Renal cortical epithelial cell (primary cell): Measurements from ENCODE around the gene TRIM60. TPM values are rescaled to one million over a fixed set of nuclear protein-coding genes. Genes with fewer than 3 reads are reported as not detected.
"Not testable (repeated sequence)": the region's sequence is repeated elsewhere in the genome, so short reads cannot be mapped to it uniquely, and the experiment has no call there.

Experiments
- DNase-seq: peaks from one replicate; pipeline ENCODE4 v3.0.0-alpha.2; 2011; ENCODE audit warnings: low read depth
- total RNA-seq: library from RNA; depleted of rRNA; stranded (reverse); fragments of >200 nt; gene quantifications from 2 replicates; pipeline ENCODE4 v1.2.3, GENCODE V29; 2014

TRIM60 gene
- total RNA-seq: not detected in 2 replicates

DNA sequence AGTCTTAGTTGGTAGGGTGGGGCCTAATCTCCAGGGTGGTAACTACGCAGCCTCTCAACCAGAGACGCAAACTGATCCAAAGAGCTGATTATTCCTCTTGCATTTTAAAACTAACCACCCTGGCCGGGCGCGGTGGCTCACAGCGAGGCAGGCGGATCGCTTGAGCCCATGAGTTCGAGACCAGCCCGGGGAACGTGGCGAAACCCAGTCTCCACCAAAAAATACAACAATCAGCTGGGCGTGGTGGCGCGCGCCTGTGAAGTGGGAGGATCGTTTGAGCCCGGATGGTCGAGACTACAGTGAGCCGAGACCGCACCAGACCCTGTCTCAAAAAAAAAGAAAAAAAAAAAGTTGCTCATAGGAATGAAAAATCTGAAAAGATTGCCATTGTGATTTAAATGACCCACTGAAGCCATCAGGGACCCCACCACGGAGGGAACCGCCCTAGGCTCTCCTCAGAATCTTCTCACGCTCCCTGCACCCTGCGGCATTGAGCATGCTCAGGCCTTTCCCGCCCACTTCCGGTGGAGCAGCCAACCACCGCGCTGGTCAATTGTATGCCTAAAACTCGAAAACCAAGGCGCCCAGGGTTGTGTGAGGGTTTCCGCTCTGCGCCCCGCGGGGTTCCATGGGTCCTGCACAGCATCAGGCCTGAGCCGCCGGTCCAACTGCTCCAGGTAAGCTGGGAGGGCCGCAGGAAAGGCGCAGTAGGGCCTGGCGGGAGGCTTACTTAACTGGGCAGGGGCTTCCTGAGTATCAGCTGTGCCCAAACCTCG lies at the start of gene TRIM60:
TRIM60 (plus strand) TSS at position 564 of the 776 bp plus-strand sequence. CDS start 8,074 bp downstream, outside the sequence.
- no peak for DNase-seq

DNA sequence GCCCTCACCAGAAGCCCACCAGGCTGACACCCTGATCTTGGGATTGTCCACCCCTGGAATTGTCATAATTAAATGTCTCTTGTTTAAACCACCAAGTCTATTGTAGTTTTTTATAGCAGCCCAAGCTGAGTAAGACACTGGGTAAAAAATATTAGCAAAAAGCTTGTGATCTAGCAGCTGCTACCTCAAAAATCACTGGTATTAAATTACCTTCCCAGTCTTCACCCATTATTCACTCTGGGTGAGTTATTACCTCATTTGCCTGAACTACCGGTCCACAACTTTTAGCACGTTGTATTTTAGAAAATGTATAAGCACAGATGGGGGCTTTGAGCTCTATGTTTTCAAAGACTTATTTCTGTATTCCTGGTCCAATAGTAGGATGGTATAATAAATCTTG lies 42.3 kb upstream of the TRIM60 start:
- no peak for DNase-seq

DNA sequence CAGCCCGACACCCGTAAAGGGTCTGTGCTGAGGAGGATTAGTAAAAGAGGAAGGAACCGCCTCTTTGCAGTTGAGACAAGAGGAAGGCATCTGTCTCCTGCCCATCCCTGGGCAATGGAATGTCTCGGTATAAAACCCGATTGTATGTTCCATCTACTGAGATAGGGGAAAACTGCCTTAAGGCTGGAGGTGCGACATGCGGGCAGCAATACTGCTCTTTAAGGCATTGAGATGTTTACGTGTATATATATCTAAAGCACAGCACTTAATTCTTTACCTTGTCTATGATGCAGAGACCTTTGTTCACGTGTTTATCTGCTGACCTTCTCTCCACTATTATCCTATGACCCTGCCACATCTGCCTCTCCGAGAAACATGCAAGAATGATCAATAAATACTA lies 41.0 kb upstream of the TRIM60 start:
- not testable (repeated sequence) for DNase-seq

DNA sequence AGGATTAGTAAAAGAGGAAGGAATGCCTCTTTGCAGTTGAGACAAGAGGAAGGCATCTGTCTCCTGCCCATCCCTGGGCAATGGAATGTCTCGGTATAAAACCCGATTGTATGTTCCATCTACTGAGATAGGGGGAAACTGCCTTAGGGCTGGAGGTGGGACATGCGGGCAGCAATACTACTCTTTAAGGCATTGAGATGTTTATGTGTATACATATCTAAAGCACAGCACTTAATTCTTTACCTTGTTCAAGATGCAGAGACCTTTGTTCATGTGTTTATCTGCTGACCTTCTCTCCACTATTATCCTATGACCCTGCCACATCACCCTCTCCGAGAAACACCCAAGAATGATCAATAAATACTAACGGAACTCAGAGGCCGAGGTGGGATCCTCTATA lies 35.7 kb upstream of the TRIM60 start:
- not testable (repeated sequence) for DNase-seq

DNA sequence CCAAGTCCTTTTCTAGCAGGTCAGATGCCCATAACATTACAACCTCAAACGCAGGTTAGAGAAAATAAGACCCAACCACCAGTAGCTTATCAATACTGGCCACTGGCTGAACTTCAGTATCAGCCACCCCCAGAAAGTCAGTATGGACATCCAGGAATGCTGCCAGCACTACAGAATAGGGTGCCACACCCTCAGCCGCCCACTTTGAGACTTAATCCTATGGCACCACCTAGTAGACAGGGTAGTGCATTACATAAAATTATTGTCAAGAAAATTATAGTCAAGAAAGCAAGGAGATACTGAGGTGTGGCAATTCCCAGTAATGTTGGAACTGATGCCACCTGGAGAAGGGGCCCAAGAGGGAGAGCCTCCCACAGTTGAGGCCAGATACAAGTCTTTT lies 34.5 kb upstream of the TRIM60 start:
- DNase-seq: no peak

DNA sequence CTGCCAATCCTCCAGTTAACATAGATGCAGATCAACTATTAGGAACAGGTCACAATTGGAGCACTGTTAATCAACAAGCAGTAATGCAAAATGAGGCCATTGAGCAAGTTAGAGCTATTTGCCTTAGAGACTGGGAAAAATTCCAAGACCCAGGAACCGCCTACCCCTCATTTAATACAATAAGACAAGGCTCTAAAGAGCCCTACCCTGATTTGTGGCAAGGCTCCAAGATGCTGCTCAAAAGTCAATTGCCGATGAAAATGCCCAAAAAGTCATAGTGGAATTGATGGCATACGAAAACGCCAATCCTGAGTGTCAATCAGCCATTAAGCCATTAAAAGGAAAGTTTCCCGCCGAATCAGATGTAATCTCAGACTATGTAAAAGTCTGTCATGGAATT lies 33.9 kb upstream of the TRIM60 start:
- DNase-seq: no peak

DNA sequence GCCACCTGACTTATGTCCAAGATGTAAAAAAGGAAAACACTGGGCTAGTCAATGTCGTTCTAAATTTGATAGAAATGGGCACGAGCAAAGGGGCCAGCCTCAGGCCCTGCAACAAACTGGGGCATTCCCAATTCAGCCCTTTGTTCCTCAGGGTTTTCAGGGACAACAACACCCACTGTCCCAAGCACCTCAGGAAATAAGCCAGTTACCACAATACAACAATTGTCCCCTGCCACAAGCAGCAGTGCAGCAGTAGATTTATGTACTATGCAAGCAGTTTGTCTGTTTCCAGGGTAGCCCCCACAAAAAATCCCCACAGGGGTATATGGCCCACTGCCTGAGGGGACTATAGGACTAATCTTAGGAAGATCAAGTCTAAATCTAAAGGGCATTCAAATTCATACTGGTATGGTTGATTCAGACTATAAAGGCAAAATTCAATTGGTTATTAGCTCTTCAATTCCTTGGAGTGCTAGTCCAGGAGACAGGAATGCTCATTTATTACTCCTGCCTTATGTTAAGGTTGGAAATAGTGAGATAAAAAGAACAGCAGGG lies 33.2 kb upstream of the TRIM60 start:
- not testable (repeated sequence) for DNase-seq

DNA sequence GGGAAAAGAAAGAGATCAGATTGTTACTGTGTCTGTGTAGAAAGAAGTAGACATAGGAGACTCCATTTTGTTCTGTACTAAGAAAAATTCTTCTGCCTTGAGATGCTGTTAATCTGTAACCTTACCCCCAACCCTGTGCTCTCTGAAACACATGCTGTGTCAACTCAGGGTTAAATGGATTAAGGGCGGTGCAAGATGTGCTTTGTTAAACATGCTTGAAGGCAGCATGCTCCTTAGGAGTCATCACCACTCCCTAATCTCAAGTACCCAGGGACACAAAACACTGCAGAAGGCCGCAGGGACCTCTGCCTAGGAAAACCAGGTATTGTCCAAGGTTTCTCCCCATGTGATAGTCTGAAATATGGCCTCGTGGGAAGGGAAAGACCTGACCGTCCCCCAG lies 29.8 kb upstream of the TRIM60 start:
- not testable (repeated sequence) for DNase-seq

DNA sequence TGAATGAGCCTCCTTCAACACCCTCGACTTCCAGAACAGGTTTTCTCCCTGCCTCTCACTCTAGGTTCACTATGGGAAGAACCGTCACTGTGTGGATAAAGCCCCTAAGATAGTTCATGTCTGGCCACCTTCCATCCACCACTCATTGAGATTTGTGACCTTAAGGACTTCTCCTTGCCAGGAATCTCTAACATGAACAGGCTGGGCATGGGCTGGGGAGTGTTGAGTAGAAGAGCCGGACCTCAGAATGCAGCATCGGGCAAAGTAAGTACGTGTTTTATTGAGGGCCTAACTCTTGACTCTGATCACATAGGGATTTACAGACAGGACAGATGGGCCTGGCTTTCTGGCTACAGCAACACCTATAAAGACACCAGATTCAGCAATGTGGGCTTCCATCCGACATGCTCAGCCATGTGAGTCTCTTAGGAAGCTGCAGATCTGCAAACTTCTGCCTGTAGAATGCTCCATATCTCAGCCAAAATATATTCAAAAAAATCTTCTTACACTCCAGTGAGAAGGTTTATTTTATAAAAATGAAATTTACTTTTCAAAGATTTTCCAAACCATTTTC lies 26.4 kb upstream of the TRIM60 start:
- no peak for DNase-seq

DNA sequence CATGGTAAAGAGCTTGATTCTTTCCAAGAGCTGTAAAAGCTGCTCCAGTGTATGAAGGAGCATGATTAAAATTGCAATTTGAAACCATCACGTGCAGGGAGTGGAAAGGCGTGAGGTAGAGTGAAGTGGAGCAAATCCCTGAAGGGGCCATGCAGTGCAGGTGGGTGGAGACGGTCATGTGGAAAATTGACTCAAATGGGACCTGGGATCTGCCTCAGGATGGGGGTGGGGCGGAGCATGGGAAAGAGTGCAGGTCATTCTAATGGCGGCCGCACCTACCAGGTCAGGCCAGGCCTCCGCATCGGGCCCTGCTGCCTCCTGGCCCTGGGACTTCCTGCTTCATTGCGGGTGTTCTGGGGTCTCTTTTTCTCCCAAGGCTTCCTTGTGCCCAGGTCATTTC lies 25.3 kb upstream of the TRIM60 start:
- DNase-seq: no peak

DNA sequence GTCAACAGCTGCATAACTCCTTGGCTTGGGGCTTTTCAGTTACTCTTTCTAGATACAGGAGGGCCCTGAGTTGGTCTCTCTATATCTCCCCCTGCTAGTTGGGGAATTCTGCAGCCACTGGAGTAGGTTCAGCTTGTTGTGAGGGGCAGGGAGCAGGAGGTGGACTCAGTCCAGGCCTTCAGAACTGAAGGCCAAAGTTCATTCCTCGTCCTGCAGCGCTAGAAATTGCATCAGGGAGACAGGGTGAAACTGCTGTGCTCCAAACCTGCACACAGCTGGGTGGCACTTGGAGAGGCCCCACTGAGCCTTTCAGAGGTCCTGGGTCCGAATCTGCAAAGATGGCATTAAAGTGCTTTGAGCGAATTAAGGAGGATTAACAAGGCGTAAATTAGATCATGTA lies 24.9 kb upstream of the TRIM60 start:
- DNase-seq: no peak

DNA sequence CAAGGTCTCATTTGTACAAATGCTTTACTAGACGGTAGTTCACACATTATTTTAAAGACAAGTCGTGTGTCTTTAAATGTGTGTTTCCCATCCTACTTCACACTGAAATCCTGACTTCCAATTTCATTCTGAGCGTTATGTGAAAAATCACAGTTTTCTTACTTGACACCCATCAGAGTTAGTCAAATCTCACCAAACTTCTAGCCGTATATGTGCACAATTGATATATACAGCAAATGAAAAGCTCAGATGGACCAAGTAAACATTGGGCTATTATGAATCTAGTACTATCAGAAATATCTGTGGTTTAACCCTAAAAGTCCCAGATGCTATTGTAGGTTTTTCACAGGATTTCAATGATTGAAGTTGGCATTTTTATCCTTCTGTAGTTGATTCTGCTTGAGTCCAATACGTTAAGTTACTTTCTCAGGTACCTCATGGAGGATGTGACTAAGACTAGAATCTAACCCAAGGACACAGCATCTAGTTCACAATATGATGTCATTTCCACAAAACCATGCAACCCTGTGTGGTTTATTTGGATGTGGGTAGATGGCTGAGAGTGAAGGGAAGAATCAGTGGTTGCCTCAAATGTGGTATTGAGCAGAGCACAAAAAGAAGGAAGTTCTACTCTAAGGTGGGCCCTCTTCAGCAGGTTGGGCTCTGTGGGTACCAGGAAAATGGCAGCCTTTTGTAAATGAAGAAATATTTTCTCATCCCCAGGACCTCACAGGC lies 22.1 kb upstream of the TRIM60 start:
- no peak for DNase-seq

DNA sequence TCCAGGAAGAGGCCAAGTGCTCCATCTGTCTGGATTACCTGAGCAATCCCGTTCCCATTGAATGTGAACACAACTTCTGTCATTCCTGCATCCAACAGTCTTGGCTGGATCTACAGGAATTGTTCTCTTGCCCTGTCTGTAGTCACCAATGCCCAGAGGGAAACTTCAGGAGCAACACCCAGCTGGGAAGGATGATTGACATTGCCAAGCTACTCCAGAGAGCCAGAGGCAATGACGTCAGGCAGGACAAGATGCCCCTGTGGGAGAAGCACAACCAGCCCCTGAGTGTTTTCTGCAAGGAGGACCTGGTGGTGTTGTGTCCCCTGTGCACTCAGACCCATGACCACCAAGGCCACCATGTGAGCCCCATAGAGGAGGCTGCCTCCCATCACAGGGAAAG lies 21.3 kb upstream of the TRIM60 start:
- no peak for DNase-seq

DNA sequence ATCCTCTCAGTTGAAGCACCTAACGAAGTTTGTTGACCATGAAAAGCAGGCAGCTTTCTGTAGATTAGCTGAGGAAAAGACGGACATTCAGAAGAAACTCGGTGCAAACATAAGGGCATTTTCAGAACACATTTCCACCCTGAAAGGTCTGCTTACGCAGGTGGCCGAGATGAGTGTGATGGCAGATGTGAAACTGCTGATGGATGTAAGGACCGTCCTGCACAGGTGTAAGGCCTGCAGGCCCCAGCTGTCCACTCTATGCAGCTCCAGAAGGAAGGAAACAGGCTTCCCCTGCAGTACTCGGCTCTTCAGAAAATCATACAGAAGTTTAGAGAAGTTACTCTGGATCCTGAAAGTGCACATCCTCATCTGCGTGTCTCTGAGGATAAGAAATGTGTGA lies 20.8 kb upstream of the TRIM60 start:
- no peak for DNase-seq

DNA sequence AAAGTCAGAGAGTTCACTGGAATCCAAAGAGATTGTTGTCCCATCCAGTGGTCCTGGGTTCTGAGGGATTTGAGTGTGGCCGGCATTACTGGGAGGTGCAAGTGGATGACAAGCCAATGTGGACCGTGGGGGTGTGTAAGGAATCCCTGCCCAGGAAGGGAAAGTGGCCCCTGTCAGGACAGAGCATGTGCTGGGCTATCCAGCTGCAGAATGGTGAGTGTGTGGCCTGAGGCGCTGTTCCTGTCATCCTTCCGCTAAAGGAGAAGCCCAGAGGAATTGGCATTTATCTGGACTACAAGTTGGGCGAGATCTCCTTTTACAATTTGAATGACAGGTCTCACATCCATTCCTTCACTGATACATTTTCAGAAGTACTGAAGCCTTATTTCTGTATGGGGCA lies 20.4 kb upstream of the TRIM60 start:
- no peak for DNase-seq

DNA sequence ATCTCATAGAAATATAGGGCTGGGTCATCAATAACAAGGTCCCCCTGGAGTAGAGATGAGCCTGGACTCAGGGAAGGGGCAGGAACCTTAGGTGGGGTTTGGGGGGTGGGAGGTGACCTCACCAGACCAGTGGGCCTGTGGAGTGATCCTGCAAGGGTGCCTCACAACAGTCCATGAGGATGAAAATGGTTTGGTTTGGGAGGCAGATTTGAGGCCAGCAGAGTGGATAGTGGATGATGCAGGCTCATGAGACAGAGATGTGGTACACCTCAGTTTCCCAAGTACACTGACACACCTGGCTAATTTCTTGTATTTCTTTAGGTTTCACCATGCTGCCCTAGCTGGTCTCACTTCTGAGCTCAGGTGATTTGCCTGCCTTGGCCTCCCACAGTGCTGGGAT lies 18.1 kb upstream of the TRIM60 start:
- DNase-seq: no peak

DNA sequence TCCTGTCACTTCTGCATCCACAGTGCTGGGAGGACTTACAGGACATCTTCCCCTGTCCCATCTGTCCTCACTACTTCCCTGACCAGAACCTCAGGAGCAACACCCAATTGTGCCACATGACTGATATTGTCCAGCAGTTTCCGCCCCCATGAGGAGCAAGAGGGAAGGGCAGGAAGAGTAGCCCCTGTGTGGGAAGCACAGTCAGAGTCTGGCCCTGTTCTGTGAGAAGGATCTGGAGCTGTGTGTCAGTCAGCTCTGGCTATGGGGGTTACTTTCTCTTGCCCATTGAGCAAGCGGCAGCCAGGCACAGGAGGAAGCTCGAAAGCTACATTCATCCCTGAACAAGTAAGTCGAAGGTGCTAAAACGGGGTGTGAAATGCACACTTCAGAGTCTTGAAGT lies 14.8 kb upstream of the TRIM60 start:
- DNase-seq: no peak

DNA sequence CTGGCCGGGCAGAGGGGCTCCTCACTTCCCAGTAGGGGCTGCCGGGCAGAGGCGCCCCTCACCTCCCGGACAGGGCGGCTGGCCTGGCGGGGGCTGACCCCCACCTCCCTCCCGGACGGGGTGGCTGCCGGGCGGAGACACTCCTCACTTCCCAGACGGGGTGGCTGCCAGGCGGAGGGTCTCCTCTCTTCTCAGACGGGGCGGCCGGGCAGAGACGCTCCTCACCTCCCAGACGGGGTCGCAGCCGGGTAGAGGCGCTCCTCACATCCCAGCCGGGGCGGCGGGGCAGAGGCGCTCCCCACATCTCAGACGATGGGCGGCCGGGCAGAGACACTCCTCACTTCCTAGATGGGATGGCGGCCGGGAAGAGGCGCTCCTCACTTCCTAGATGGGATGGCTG lies 11.8 kb upstream of the TRIM60 start:
- not testable (repeated sequence) for DNase-seq

DNA sequence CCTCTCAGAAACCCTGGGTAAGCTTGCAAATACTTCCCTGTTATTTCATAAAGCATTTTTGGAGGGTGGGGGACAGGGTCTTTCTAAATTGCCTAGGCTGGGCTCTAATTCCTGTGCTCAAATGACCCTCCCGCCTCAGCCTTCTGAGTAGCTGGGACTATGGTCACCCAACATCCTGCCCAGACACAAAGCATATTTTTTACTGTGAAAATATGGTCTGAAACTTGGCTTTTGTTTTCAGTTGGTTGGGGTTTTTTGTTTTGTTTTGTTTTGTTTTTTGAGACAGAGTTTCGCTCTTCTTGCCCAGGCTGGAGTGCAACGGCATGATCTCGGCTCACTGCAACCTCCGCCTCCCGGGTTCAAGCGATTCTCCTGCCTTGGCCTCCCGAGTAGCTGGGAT lies 6.0 kb upstream of the TRIM60 start:
- DNase-seq: not testable (repeated sequence)

DNA sequence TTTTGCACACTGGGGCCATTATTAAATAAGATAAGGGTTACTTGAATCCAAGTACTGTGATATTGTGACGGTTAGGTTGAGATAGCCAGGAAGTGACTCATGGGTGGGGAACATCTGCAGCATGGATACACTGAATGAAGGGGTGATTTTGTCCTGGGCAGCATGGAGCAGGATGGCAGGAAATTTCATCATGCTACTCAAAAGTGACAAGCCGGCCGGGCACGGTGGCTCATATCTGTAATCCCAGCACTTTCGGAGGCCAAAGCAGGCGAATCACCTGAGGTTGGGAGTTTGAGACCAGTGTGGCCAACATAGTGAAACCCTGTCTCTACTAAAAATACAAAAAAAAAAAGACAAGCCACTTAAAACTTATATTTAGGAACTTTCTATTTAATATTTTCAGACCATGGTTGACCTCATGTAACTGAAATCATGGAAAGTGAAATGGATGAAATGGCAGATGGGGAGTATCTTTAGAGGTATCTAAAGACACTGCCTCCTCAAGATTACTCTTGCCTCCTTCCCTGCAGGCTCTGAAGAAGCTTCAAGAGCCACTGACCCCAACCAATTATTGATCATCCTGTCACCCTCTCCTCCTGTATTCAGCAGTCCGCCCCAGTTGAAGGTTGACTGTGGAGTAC lies 3.9 kb upstream of the TRIM60 start:
- no peak for DNase-seq

DNA sequence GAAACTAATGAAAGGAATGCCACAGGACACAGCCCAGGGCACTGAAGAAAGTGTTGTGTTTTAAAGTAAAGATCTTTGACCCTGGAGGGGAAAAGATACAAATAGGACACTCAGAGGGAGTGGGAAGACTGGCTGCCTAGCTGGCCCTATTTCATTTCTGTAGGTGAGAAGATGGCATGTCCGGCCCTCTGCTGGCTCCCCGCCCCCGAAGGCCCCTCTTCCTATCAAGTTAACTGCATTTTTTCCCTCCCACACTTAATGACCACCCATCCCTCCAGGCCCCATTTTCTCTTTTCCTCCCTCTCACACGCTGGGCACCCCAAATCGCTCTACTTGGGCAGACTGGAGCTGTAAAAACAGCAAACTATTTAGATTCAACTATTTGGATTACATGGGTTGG lies 16.4 kb downstream of the TRIM60 start:
- no peak for DNase-seq

DNA sequence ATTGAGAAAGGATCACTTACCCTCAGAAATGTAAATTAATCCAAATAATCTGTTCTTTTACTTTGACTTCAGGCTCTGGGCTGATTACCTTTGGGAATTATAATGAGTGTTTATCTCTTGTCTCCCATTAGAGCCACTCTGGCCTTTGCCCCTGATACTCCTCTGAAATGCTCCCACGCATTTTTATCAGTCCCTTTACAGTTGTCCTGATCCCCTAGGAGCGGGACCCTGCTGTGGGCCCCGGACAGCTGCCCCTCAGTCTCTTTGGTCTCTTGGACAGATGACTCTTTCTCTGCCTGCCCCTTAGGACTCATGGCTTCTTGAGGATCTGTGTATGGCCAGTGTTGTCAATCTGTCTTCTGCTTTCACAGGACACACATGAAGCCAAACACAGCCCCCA lies 20.8 kb downstream of the TRIM60 start:
- no peak for DNase-seq
